ENCODE results near the gene SERPINH1. TPM values are rescaled to one million over a fixed set of nuclear protein-coding genes. Genes with fewer than 3 reads are reported as not detected.

SERPINH1 gene
- polyA plus RNA-seq, 2 of the 4 experiments (the other 2 are of a cell fraction) = 70.7 to 162 TPM

DNA sequence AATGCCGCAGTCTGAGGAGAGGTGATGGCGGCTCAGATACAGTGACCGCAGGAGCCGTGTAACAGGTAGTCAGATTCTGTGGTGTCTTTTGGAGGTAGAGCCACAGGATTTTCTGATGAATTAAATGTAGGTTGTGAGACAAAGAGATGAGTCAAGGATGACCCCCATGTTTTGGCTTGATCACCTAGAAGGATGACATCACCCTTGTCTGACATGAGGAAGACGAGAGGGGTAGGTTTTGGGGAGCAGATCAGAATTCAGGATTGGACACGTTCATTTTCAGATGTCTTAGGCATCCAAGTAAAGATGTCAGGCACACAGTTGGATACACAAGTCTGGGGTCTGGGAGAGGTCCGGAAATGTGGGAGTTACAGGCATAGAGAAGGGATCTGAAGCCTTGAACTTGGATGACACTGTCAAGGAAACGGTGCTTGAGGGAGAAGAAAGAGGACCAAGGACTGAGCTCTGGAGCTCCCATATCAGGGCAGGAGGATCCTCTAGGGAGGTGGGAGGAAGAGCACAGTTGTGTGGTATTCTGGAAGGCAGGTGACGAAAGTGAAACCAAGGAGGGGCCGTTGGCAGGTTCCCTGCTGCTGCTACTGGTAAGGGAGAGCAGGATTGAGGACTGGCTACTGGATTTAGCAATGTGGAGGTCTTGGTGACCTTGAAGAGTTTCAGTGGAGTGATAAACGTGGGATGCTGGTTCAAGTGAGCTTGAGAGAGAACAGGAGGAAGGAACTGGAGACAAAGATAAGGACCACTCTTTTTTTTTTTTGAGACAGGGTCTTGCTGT is 23.7 kb upstream of the SERPINH1 start:
- 82% methylated on average over 11 of the region's 11 CpGs for WGBS (ENCODE audit: missing lambda C conversion rate)
- ATAC-seq = no peak
- DNase-seq (ENCODE audit: low read depth in 1 of 2, low spot score in 1 of 2) = no peak
- H3K4me2 ChIP-seq = no peak overlapping the region
- H3K4me1 ChIP-seq = peaks cover 25% of the 10 kb centered on the region
- CTCF ChIA-PET = interaction anchor here (0.6 to 4.2 kb wide), 6 partner anchors 9 to 134 kb away, joined by 3 to 35 read pairs (median 4); no protein-coding TSS in a partner anchor
- H3K4me3 ChIP-seq = no peak overlapping the region
- no peak overlapping the region for H3K27ac ChIP-seq
- POLR2A ChIA-PET = no interaction called here
- H3K9me3 ChIP-seq = no peaks in the 10 kb centered on the region
- no peak for FAIRE-seq
- no peak for TF ChIP-seq POLR2A (IDR thresholded peaks at IDR 0.05; ENCODE audit: low read length)
- no peak for TF ChIP-seq NPAS2 (CRISPR knock-in tag; IDR thresholded peaks at IDR 0.05; ENCODE audit: borderline replicate concordance)
- TF ChIP-seq E2F6 (IDR thresholded peaks at IDR 0.05; ENCODE audit: borderline replicate concordance, low read depth) = no peak
- no peak for TF ChIP-seq RAD21 (conservative IDR thresholded peaks at IDR 0.05 in 1 of 2, IDR thresholded peaks at IDR 0.05 in 1 of 2)
- no peak for TF ChIP-seq POLR2AphosphoS2 (conservative IDR thresholded peaks at IDR 0.05; ENCODE audit: low read length)
- no peak for TF ChIP-seq CHD2 (IDR thresholded peaks at IDR 0.05; ENCODE audit: low read length, partially characterized antibody)
- no peak for TF ChIP-seq REST (IDR thresholded peaks at IDR 0.05)
- no peak for TF ChIP-seq CEBPB (IDR thresholded peaks at IDR 0.05)
- no peak for TF ChIP-seq CBX2 (IDR thresholded peaks at IDR 0.05; ENCODE audit: borderline replicate concordance, low read depth)
- no peak for TF ChIP-seq RCOR1 (IDR thresholded peaks at IDR 0.05; ENCODE audit: low read depth, low read length)
- TF ChIP-seq EP300 (IDR thresholded peaks at IDR 0.05) = no peak
- no peak for TF ChIP-seq GATA3 (IDR thresholded peaks at IDR 0.05; ENCODE audit: borderline replicate concordance)
- TF ChIP-seq ZC3H11A (IDR thresholded peaks at IDR 0.05) = no peak
- TF ChIP-seq TFCP2L1 (CRISPR knock-in tag; IDR thresholded peaks at IDR 0.05) = no peak
- TF ChIP-seq RFX5 (IDR thresholded peaks at IDR 0.05) = no peak

DNA sequence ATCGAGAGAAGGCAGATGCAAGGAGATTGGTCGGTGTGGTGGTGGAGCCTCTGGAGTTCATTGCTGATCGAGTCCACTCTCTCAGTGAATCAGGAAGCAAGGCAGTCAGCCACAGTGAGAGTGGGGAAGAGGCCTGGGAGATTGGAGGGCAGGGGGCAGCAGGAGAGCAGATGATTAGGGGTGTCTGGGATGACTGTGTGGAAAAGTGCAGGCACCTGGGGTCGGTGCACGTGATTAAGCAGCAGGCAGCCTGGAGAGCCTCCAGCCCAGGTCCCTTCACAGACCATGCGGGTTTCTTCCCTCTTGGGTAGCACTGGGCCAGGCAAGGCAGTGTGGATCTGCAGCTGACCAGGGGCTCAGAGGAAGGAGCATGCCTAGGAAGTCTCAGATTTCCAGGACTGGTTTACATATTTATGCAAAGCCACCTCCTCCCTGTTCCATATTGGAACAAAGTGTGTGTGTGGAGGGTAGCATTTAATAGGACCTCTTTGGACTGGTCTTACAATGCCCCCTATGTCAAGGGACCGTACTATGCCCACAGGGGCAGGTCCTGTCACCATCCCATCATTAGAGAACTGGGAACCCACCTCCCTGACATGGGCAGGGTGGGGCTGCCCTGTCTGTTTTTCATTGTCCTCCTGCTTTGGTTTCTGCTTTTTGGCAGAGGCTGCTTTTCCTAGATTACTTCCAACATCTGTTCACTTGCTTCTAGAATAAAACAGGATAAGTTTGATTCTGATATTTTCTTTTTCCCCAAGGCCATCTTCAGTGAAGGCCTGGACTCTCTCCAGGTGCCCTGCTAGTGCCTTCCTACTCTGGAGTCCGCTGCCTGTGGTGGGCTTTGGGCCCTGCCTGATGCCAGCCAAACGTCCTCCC is 22.4 kb upstream of the SERPINH1 start:
- POLR2A ChIA-PET = no interaction called here
- H3K9me3 ChIP-seq = no peaks in the 10 kb centered on the region
- DNase-seq (ENCODE audit: low read depth in 1 of 2, low spot score in 1 of 2) = no peak
- CTCF ChIA-PET = interaction anchor here (0.6 to 4.2 kb wide), 9 partner anchors 7 to 328 kb away, joined by 3 to 35 read pairs (median 3); no protein-coding TSS in a partner anchor
- no peak overlapping the region for H3K4me2 ChIP-seq
- no peak overlapping the region for H3K27ac ChIP-seq
- WGBS (ENCODE audit: missing lambda C conversion rate) = 79% methylated on average over 9 of the region's 9 CpGs
- peaks cover 13% of the 10 kb centered on the region for H3K4me1 ChIP-seq
- H3K4me3 ChIP-seq = no peak overlapping the region
- no peak for FAIRE-seq
- ATAC-seq = 0 out of 6 replicates have a peak, but pooled peaks of 1 of the 2 experiments have one; percentile 26
- TF ChIP-seq HES2 (IDR thresholded peaks at IDR 0.05) (no peak), MAX (IDR thresholded peaks at IDR 0.05) (no peak), KDM5A (IDR thresholded peaks at IDR 0.05) (no peak), USF2 (IDR thresholded peaks at IDR 0.05) (no peak), RFX5 (IDR thresholded peaks at IDR 0.05) (no peak), CHD4 (IDR thresholded peaks at IDR 0.05; ENCODE audit: borderline replicate concordance) (no peak), TFCP2L1 (CRISPR knock-in tag; IDR thresholded peaks at IDR 0.05) (no peak), BHLHE40 (IDR thresholded peaks at IDR 0.05; ENCODE audit: low read depth, low read length) (no peak), FOXS1 (CRISPR knock-in tag; IDR thresholded peaks at IDR 0.05) (no peak), REST (IDR thresholded peaks at IDR 0.05) (no peak), CHD2 (IDR thresholded peaks at IDR 0.05; ENCODE audit: low read length, partially characterized antibody) (no peak), ZFP36 (IDR thresholded peaks at IDR 0.05; ENCODE audit: borderline replicate concordance, partially characterized antibody) (no peak), ZNF302 (CRISPR knock-in tag; IDR thresholded peaks at IDR 0.05) (no peak)
